ENCODE data around the gene SCO2.

The SCO2 gene

GRCh38 chr22:50498322-50498890 lies 27.0 kb downstream of the SCO2 start:
- peak; percentile 66 for DNase-seq (ENCODE audit: low read depth)

GRCh38 chr22:50497093-50497492 lies 28.3 kb downstream of the SCO2 start:
- DNase-seq (ENCODE audit: low read depth), result no peak

- DNase-seq (ENCODE audit: low read depth), result no peak
Measured at GRCh38 chr22:50490531-50491308, 34.7 kb downstream of the SCO2 start.

DNA sequence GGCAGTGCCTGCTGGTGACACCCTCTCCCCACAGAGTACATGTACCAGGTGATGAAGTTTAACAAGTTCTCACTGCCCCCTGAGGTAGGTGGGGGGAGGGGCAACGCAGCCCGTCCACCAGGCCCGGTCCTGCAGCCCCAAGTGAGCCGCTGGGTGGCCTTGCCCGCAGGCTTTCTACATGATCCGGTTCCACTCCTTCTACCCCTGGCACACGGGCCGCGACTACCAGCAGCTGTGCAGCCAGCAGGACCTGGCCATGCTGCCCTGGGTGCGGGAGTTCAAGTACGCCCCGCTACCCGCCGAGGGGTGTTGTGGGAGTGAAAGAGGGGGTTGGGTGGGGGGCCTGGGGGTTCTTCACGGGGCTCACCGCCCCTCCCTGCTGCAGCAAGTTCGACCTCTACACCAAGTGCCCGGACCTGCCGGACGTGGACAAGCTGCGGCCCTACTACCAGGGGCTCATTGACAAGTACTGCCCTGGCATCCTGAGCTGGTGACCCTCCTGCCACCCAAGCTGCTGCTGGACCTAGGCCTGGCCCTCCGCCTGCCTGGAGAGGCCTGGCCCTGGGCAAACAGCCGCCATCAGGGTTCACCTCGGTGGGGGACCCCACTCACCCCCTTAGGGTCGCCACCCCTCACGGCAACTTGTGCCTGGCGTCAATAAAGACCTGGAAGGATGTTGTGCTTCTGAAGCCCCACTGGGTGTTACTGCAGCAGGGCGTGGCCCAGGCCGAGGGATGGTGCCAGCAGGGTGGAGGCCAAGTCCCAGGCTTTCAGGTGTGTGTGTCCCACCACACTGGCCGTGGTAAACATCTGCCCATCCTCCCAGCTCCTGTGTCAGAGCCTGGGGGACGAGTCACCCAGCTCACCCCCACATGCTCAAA lies 35.8 kb downstream of the SCO2 start:
- DNase-seq (ENCODE audit: low read depth), result no peak

DNA sequence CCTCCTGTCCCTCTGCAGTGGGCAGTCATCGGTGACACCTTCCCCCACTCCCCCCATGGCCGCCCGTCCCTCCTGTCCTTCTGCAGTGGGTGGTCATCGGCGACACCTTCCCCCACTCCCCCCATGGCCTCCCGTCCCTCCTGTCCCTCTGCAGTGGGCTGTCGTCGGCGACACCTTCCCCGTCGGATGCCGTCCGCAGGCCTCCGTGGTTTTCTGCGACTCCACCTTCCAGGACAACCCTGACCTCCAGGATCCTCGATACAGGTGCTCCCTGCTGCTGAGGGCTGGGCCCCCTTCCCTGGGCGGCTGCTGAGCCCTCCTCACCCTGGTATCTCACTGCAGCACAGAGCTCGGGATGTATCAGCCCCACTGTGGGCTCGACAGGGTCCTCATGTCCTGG lies 36.5 kb downstream of the SCO2 start:
- DNase-seq (ENCODE audit: low read depth), result no peak

- no peak for DNase-seq (ENCODE audit: low read depth)
Measured at GRCh38 chr22:50488006-50488677, 37.3 kb downstream of the SCO2 start.

GRCh38 chr22:50487290-50488005 lies 38.0 kb downstream of the SCO2 start:
- DNase-seq (ENCODE audit: low read depth), result no peak

DNA sequence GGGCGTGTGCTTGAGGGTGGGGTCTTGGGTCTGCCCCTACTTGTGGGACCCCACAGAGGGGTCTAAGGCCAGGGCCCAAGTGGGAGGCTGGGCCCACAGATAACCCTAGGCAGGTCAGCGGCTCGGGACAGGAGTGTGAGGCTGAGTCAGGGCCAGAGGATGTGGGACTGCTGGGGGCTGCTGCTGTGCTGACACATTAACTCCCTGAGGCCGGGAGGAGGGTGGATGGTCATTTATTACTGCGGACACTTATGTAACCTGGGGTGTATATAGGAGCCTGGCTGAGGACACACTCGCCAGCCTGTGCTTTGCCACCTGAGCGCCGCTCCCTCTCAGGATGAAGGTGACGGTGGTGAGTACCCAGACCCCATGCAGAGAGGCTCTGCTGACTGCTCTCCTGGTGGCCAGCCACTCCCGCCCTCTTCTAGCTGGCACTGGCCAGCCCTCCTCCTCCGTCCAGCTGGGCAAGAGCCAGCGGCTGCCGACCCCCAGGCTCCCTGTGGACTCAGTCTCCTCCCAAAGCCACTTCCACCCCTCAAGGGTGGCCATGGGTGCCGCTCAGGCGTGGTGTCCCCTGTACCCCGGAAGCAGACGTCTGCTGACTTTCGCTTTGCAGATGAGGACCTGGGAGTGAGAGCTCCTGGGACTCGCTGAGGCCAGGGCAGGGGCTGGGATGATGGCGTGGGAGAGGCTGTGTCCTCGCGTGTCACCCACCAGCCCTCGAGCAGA lies 38.7 kb downstream of the SCO2 start, which contains the start of gene MIOX:
MIOX (plus strand) TSS at position 299 of the 729 bp plus-strand sequence; CDS start at position 338, 39 bp downstream.
- no peak for DNase-seq (ENCODE audit: low read depth)

DNA sequence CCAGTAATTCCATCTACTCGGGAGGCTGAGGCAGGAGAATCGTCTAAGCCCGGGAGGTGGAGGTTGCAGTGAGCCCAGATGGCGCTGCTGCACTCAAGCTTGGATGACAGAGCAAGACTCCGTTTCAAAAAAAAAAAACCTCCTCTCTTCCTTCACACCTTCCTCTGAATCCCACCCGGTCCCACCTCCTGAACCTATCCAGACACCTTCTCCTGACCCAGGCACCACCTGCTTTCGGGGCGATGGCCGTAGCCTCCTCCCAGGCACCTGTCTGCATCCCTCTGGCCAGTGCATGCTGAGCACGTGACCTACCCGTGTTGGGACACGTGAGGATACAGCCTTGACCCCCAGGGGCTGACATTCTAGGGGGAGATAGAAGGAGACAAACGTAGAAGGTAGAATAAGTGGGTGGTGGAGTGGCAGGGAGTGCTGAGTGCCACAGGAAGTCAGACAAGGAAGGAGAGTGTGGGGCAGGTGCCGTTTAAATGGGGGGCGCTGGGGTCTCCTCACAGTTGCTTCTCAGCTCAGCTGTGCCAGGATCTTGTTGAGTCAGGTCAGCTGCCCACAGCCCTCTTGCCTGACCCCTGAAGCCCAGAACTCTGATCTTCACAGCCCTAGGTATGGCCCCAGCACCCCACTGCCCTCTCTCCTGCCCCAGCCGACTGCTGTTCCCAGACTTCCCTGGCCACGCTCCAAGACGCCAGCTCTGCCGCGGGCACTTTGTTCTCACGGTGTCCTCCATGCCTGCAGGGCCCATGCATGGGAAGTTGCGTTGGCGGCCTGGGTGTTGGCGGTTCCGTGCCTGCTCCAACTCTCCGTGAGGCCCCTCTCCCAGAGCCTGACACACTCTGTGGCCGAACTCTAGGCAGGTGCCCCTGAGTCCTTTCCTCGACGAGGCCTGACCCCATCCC lies 39.9 kb downstream of the SCO2 start:
- DNase-seq (ENCODE audit: low read depth), result no peak

DNA sequence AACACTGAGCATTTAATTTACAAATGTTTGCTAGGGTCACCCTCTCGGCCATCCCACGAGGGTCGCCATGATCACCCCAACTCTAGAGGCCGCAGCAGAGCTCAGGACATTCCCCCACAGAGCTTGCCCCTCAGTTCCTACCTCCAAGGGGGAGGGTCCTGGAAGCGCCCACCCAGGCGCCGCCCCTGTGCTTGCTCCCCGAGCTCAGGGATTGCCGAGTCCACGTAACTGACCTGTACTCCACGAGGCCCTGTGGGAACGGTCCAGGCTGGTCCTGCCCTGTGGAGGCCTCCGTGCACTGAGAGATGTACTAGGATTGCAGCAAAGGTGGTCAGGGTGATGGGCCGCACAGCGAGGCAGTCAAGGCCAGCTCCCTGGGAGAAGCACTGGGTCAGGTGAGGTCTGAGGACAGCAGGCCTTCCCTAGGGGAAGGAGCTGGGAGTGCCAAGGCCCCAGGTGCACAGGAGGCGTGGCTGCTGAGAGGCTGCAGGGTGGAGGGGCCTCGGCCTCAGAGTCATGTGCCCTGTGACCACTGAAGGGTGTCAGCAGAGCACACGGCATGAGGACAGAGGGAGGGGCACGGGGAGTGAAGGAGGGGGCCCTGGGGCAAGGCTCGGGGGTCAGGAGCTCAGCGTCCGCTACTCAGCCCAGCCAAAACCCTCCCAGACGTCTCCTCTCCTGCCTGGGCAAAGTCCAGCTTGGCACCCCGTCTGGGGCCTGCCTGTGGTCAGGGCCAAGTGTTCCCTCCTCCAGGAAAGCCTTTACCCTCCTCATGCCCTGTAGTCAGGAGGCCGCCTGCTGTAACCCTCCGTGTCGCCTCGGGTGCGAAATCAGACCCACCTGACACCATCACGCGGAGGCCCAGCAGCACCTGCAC lies 41.2 kb downstream of the SCO2 start:
- no peak for DNase-seq (ENCODE audit: low read depth)

GRCh38 chr22:50483556-50483955 lies 41.8 kb downstream of the SCO2 start:
- no peak for DNase-seq (ENCODE audit: low read depth)

- no peak for DNase-seq (ENCODE audit: low read depth)
Measured at GRCh38 chr22:50483106-50483505, 42.3 kb downstream of the SCO2 start.

DNA sequence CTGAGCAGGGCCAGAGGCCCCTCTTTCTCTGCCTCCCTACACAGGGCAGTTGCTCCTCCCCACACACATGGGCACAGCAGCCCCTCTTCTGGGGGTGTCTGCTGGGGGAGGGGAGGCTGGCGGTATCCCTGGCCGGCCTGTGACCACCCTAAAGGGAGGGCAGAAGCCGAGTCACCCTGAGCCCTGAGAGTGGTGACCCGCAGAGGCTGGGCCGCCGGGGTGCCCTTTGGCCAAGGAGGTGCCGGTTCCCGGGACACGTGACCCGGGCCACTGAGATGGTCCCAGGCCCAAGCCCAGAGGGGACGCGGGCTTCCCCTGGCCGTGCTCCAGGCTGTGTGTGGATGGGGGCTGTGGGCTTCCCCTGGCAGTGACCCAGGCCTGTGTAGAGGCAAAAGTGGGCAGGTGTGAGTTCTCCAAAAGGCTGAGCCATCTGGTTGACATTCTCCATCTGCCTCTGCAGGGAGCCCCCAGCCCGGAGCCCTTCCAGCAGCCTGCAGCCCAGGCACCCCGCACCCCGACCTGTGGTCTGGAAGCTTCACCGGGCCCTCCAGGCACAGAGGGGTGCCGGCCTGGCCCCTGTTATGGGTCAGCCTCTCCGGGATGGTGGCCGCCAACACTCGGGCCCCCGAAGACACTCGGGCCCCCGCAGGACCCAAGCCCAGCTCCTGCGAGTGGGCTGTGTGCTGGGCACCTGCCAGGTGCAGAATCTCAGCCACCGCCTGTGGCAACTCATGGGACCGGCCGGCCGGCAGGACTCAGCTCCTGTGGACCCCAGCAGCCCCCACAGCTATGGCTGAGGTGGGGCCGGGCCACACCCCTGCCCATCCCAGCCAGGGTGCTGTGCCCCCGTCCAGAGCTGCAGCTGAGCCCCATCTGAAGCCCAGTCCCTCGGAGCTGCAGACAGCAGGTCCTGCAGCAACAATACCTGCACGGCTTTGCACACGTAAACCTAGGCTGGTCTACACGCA lies 43.0 kb downstream of the SCO2 start:
- DNase-seq (ENCODE audit: low read depth), result no peak

GRCh38 chr22:50481440-50482106 lies 43.8 kb downstream of the SCO2 start, which contains the start of gene ADM2:
Gene ADM2 (plus strand): TSS chr22:50481543. CDS start chr22:50481848, 305 bp downstream.
- peak; percentile 48 for DNase-seq (ENCODE audit: low read depth)

DNA sequence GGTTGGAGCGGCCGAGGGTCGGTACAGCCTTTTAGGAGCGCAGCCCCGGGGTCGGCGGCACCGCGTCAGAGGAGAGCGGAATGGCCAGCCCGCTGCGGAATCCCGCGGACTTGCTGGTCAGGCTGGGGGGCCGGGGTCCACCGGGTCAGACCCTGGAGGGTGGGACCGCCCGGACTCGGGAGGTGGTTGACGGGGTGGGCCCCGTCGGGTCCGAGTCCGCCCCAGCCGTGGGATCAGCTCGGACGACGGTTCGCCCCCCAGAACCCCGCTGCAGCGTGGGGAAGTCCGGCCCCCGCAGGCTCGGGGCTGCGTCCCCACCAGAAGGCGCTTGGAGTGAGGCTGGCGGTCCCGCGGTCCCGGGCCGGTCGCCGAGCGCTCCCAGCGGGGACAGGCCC lies 44.4 kb downstream of the SCO2 start:
- DNase-seq (ENCODE audit: low read depth), result no peak

DNA sequence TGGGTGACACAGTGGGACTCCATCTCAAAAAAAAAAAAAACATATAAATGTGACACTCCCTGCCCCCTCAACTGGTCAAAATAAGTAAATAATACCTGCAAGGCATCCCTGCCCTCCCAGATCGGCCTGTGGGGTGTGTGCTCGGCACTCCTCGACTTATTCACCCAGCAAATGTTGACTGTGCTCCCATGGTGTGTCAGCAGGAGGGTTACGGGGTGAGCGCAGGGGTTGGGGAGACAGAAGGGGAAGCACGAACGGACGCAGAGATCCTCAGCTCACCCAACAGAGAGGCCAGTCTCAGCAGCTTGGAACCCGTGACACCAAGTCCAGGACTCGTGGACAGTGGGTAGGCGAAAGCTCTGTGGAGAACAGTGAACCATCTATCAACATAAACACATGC lies 45.7 kb downstream of the SCO2 start:
- no peak for DNase-seq (ENCODE audit: low read depth)

DNA sequence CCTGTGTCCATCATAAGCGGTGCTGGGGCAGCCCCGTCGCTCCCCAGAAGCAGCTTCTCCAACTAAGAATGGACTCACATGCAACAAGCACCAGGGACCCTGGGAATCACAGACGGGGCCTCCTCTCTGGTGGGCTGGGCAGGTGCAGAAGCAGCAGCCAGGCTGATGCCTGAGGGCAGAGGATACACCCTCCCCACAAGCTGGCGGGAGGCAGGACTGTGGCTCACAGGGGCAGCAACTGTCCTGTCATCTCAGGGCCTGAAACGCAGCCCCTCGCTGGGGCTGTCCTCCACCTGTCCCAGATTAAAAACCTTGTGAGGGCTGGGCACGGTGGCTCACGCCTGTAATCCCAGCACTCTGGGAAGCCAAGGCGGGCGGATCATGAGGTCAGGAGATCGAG lies 47.5 kb downstream of the SCO2 start:
- no peak for DNase-seq (ENCODE audit: low read depth)
